SKM-1 (cell line): ENCODE results near the gene ASB4.
"Not testable (repeated sequence)": the region's sequence is repeated elsewhere in the genome, so short reads cannot be mapped to it uniquely, and the experiment has no call there.

ENCODE experiments used
- DNase-seq: peaks from one replicate; lab custom pipeline; 2025; ENCODE audit not compliant: unreplicated experiment; lab: John Stamatoyannopoulos, UW

The ASB4 gene

GRCh38 chr7:95478272-95479037 lies 7.3 kb upstream of the ASB4 start:
- no peak for DNase-seq

- DNase-seq: no peak
Measured at GRCh38 chr7:95479992-95480624, 5.6 kb upstream of the ASB4 start.

- no peak for DNase-seq
Measured at GRCh38 chr7:95481271-95482165, 4.2 kb upstream of the ASB4 start.

GRCh38 chr7:95482424-95482823 lies 3.3 kb upstream of the ASB4 start:
- no peak for DNase-seq

GRCh38 chr7:95490231-95490762 lies 4.6 kb downstream of the ASB4 start:
- no peak for DNase-seq

GRCh38 chr7:95491201-95491600 lies 5.5 kb downstream of the ASB4 start:
- no peak for DNase-seq

GRCh38 chr7:95491634-95492314 lies 6.0 kb downstream of the ASB4 start:
- no peak for DNase-seq

- no peak for DNase-seq
Measured at GRCh38 chr7:95493247-95493646, 7.5 kb downstream of the ASB4 start.

GRCh38 chr7:95493844-95494243 lies 8.1 kb downstream of the ASB4 start:
- DNase-seq: no peak

GRCh38 chr7:95501261-95501832 lies 15.6 kb downstream of the ASB4 start:
- no peak for DNase-seq

GRCh38 chr7:95502403-95502802 lies 16.7 kb downstream of the ASB4 start:
- no peak for DNase-seq

GRCh38 chr7:95503271-95504131 lies 17.8 kb downstream of the ASB4 start:
- no peak for DNase-seq

GRCh38 chr7:95504132-95504588 lies 18.4 kb downstream of the ASB4 start:
- not testable (repeated sequence) for DNase-seq

- no peak for DNase-seq
Measured at GRCh38 chr7:95508780-95509179, 23.0 kb downstream of the ASB4 start.

- DNase-seq: no peak
Measured at GRCh38 chr7:95509199-95509598, 23.5 kb downstream of the ASB4 start.

- peak; percentile 56 for DNase-seq
Measured at GRCh38 chr7:95511716-95512260, 26.0 kb downstream of the ASB4 start.

- DNase-seq: no peak
Measured at GRCh38 chr7:95517458-95517857, 31.7 kb downstream of the ASB4 start.

- DNase-seq: peak; percentile 1
Measured at GRCh38 chr7:95517870-95518269, 32.1 kb downstream of the ASB4 start.

- DNase-seq: no peak
Measured at GRCh38 chr7:95520136-95520535, 34.4 kb downstream of the ASB4 start.
